ENCODE data around the gene MYL1. TPM values are rescaled to one million over a fixed set of nuclear protein-coding genes. Genes with fewer than 3 reads are reported as not detected.

Gene MYL1
- total and polyA plus RNA-seq, 2 of the 4 experiments (the other 2 are of a cell fraction) = not detected

DNA sequence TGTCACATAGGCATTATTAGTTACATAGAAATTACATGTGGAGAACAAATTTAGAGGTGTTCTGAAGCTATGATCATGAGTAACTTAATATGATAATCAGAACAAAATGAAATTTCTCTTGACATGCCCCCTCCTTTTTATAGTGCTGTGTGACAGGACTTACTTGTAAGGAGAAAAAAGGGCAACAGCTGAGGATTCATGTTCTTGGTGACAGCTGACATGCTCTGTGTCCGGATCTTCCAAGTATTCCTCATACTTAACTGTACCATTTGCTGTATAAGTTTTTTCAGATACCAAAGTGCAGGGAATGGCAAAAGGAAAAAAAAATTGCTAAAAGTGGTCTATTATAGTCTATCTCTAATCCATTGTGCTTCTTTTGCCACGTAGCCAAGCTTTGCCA is 3.5 kb upstream of the MYL1 start:
- no peak overlapping the region for H4K8ac ChIP-seq (ENCODE audit: low read depth in 2 of 2, low read length in 2 of 2)
- no peak overlapping the region for H3K4me2 ChIP-seq (ENCODE audit: low read depth, low read length)
- H3K18ac ChIP-seq (ENCODE audit: low read depth, low read length) = no peak overlapping the region
- no peak overlapping the region for H4K5ac ChIP-seq (ENCODE audit: low read depth, low read length)
- no TSS peak for BruUV-seq (replicated peaks)
- dilution Hi-C loops (cut with HindIII; ENCODE audit: low sequenced_read_pairs, unreplicated experiment) (no loop called here), in situ Hi-C loops (cut with MboI; ENCODE audit: low sequenced_read_pairs) (no loop called here), intact Hi-C loops (cut with micrococcal nuclease) (no loop called here)
- no CpG with 5 or more reads among the region's 2 CpGs for WGBS, 2 experiments (ENCODE audit: extremely low coverage in 2 of 2, insufficient read length in 1 of 2)
- H2AFZ ChIP-seq (replicated peaks; ENCODE audit: low read length, poor library complexity) = no peak overlapping the region
- no peak overlapping the region for H2AK9ac ChIP-seq (replicated peaks; ENCODE audit: low read depth, low read length, poor library complexity)
- CTCF ChIA-PET = no interaction called here
- H3K27me3 ChIP-seq (ENCODE audit: control insufficient read depth, insufficient read depth, low read length) = no peaks in the 10 kb centered on the region
- POLR2A ChIA-PET (ENCODE audit: unreplicated experiment) = no interaction called here
- no peak overlapping the region for H3K56ac ChIP-seq (ENCODE audit: extremely low read depth, insufficient read depth, low read length)
- H2AK5ac ChIP-seq (ENCODE audit: low read depth, low read length) = no peak overlapping the region
- H3K4ac ChIP-seq (ENCODE audit: low read depth, low read length) = no peak overlapping the region
- H3K14ac ChIP-seq (replicated peaks; ENCODE audit: low read depth, low read length) = no peak overlapping the region
- H4K91ac ChIP-seq (ENCODE audit: insufficient read depth, low read depth, low read length) = no peak overlapping the region
- no peak overlapping the region for H3K23ac ChIP-seq (ENCODE audit: low read depth, low read length)
- no peak overlapping the region for H2BK20ac ChIP-seq (ENCODE audit: low read depth, low read length)
- H3K9me3 ChIP-seq (ENCODE audit: control insufficient read depth, insufficient read depth, low read length) = no peaks in the 10 kb centered on the region; the same call in 1 of the 2 replicates
- no peak for DNase-seq
- H3K36me3 ChIP-seq (ENCODE audit: control insufficient read depth, insufficient read depth, low read length) = no peaks in the 10 kb centered on the region
- no peak overlapping the region for H3K27ac ChIP-seq (ENCODE audit: insufficient read depth, low read length)
- no peak for ATAC-seq (ENCODE audit: low read depth)
- H3K4me3 ChIP-seq (ENCODE audit: insufficient read depth, low read depth, low read length) = no peak overlapping the region
- H2BK5ac ChIP-seq (ENCODE audit: low read depth, low read length, poor library complexity, severe bottlenecking) = no peak overlapping the region
- no peak for TF ChIP-seq BHLHE40 (IDR thresholded peaks at IDR 0.05; ENCODE audit: low read depth, low read length)
- no peak for TF ChIP-seq RCOR1 (IDR thresholded peaks at IDR 0.05; ENCODE audit: insufficient replicate concordance, low read length)
- TF ChIP-seq NFE2L2 (IDR thresholded peaks at IDR 0.05; ENCODE audit: low read depth, low read length) = no peak
- no peak for TF ChIP-seq RFX5 (IDR thresholded peaks at IDR 0.05; ENCODE audit: low read depth, low read length)
- TF ChIP-seq SMC3 (IDR thresholded peaks at IDR 0.05; ENCODE audit: low read depth, low read length) = no peak
- TF ChIP-seq MAZ (IDR thresholded peaks at IDR 0.05; ENCODE audit: borderline replicate concordance, low read depth, low read length) = no peak
- TF ChIP-seq, protein P1, sequence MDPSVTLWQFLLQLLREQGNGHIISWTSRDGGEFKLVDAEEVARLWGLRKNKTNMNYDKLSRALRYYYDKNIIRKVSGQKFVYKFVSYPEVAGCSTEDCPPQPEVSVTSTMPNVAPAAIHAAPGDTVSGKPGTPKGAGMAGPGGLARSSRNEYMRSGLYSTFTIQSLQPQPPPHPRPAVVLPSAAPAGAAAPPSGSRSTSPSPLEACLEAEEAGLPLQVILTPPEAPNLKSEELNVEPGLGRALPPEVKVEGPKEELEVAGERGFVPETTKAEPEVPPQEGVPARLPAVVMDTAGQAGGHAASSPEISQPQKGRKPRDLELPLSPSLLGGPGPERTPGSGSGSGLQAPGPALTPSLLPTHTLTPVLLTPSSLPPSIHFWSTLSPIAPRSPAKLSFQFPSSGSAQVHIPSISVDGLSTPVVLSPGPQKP (IDR thresholded peaks at IDR 0.05; ENCODE audit: borderline replicate concordance, low read depth, low read length) = no peak
- no peak for TF ChIP-seq MXI1 (IDR thresholded peaks at IDR 0.05; ENCODE audit: borderline replicate concordance, low read depth, low read length)
- TF ChIP-seq CEBPB (IDR thresholded peaks at IDR 0.05; ENCODE audit: low read depth, low read length) = no peak
- no peak for TF ChIP-seq MAFK (IDR thresholded peaks at IDR 0.05; ENCODE audit: low read depth, low read length)
- TF ChIP-seq POLR2A (IDR thresholded peaks at IDR 0.05; ENCODE audit: low read depth, low read length) = no peak
- TF ChIP-seq, protein P2, sequence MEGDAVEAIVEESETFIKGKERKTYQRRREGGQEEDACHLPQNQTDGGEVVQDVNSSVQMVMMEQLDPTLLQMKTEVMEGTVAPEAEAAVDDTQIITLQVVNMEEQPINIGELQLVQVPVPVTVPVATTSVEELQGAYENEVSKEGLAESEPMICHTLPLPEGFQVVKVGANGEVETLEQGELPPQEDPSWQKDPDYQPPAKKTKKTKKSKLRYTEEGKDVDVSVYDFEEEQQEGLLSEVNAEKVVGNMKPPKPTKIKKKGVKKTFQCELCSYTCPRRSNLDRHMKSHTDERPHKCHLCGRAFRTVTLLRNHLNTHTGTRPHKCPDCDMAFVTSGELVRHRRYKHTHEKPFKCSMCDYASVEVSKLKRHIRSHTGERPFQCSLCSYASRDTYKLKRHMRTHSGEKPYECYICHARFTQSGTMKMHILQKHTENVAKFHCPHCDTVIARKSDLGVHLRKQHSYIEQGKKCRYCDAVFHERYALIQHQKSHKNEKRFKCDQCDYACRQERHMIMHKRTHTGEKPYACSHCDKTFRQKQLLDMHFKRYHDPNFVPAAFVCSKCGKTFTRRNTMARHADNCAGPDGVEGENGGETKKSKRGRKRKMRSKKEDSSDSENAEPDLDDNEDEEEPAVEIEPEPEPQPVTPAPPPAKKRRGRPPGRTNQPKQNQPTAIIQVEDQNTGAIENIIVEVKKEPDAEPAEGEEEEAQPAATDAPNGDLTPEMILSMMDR (conservative IDR thresholded peaks at IDR 0.05; ENCODE audit: low read depth, low read length) = no peak
- no peak for TF ChIP-seq FOS (IDR thresholded peaks at IDR 0.05; ENCODE audit: low read depth, low read length)
- TF ChIP-seq RAD21 (IDR thresholded peaks at IDR 0.05; ENCODE audit: low read length) = no peak
- no peak for TF ChIP-seq CHD1 (IDR thresholded peaks at IDR 0.05; ENCODE audit: low read depth, low read length)
- TF ChIP-seq, protein P3, sequence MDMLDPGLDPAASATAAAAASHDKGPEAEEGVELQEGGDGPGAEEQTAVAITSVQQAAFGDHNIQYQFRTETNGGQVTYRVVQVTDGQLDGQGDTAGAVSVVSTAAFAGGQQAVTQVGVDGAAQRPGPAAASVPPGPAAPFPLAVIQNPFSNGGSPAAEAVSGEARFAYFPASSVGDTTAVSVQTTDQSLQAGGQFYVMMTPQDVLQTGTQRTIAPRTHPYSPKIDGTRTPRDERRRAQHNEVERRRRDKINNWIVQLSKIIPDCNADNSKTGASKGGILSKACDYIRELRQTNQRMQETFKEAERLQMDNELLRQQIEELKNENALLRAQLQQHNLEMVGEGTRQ (IDR thresholded peaks at IDR 0.05; ENCODE audit: low read depth, low read length) = no peak
- no peaks in the 10 kb centered on the region for H4K20me1 ChIP-seq (ENCODE audit: insufficient read depth, low read length)
- H3K9me1 ChIP-seq (ENCODE audit: insufficient read depth, low read length) = no peaks in the 10 kb centered on the region
- H2BK120ac ChIP-seq (ENCODE audit: low read depth, low read length) = no peak overlapping the region
- no peaks in the 10 kb centered on the region for H3K4me1 ChIP-seq (ENCODE audit: control insufficient read depth, insufficient read depth, low read length)
- no peak overlapping the region for H3K9ac ChIP-seq (ENCODE audit: low read depth, low read length)
- H3K79me1 ChIP-seq (ENCODE audit: low read depth in 1 of 2, low read length in 2 of 2) = no peaks in the 10 kb centered on the region
- H2BK15ac ChIP-seq (ENCODE audit: low read depth, low read length) = no peak overlapping the region

Data from IMR-90 (cell line).